Liver (tissue), 9 donors: Measurements from ENCODE around the gene CFAP221. TPM values are rescaled to one million over a fixed set of nuclear protein-coding genes. Genes with fewer than 3 reads are reported as not detected.

Experiments used
- DNase-seq: peaks from one replicate; pipeline ENCODE4 v3.0.0-alpha.2; 2017; ENCODE audit warnings: low spot score
- H3K27ac ChIP-seq, 2 donors: one replicate each; pipeline ENCODE4 v1.7.0; 2013; ENCODE audit warnings: inconsistent platforms in 2 of 2, low read length in 2 of 2, control low read depth in 1 of 2, low read depth in 1 of 2, mild to moderate bottlenecking in 1 of 2
- H3K27me3 ChIP-seq, 4 donors: one replicate each; pipeline versions ENCODE4 v1.6.1 to v1.7.0; 2013; ENCODE audit warnings: low read length in 3 of 4, inconsistent platforms in 1 of 4, mild to moderate bottlenecking in 1 of 4, moderate library complexity in 1 of 4; ENCODE audit not compliant: control insufficient read depth in 4 of 4, insufficient read depth in 4 of 4
- H3K36me3 ChIP-seq, 4 donors: one replicate each; pipeline versions ENCODE4 v1.6.1 to v1.7.0; 2013; ENCODE audit warnings: low read length in 3 of 4, mild to moderate bottlenecking in 3 of 4, low read depth in 1 of 4, moderate library complexity in 1 of 4; ENCODE audit not compliant: control insufficient read depth in 4 of 4, insufficient read depth in 3 of 4
- H3K4me1 ChIP-seq, 4 donors: one replicate each; pipeline versions ENCODE4 v1.6.1 to v1.7.0; 2013; ENCODE audit warnings: low read length in 3 of 4, mild to moderate bottlenecking in 3 of 4, moderate library complexity in 1 of 4; ENCODE audit not compliant: control insufficient read depth in 4 of 4, insufficient read depth in 4 of 4
- H3K4me3 ChIP-seq, 3 donors: one replicate each; pipeline versions ENCODE4 v1.6.1 to v1.7.0; 2013; ENCODE audit warnings: low read length in 3 of 3, control low read depth in 1 of 3, low read depth in 1 of 3, mild to moderate bottlenecking in 1 of 3
- H3K9ac ChIP-seq, 2 donors: one replicate each; pipeline ENCODE4 v1.7.0; 2013; ENCODE audit warnings: low read length in 2 of 2, mild to moderate bottlenecking in 2 of 2, moderate library complexity in 2 of 2, control low read depth in 1 of 2, low read depth in 1 of 2
- H3K9me3 ChIP-seq, 4 donors: one replicate each; pipeline versions ENCODE4 v1.6.1 to v1.7.0; 2013; ENCODE audit warnings: low read length in 3 of 4; ENCODE audit not compliant: control insufficient read depth in 4 of 4
- ATF3 ChIP-seq: IDR thresholded peaks from 2 replicates; pipeline ENCODE4 v1.6.1; 2016; ENCODE audit warnings: antibody characterized with exemption
- EGR1 ChIP-seq, 2 donors: IDR thresholded peaks; 2 replicates each; pipeline ENCODE4 v1.6.1; 2016 to 2018; ENCODE audit warnings: antibody characterized with exemption in 2 of 2, low read depth in 2 of 2
- FOXA1 ChIP-seq: IDR thresholded peaks from 2 replicates; pipeline ENCODE4 v1.6.1; 2016; ENCODE audit warnings: antibody characterized with exemption
- FOXA2 ChIP-seq: IDR thresholded peaks from 2 replicates; pipeline ENCODE4 v1.6.1; 2016; ENCODE audit warnings: antibody characterized with exemption
- GABPA ChIP-seq, 2 donors: IDR thresholded peaks in 1 of 2; conservative IDR thresholded peaks in 1 of 2; 2 replicates each; pipeline ENCODE4 v1.6.1; 2016; ENCODE audit warnings: antibody characterized with exemption in 2 of 2, mild to moderate bottlenecking in 1 of 2, moderate library complexity in 1 of 2
- HNF4A ChIP-seq, 2 donors: conservative IDR thresholded peaks; 2 replicates each; pipeline ENCODE4 v1.6.1; 2016; ENCODE audit warnings: antibody characterized with exemption in 2 of 2, mild to moderate bottlenecking in 2 of 2
- HNF4G ChIP-seq: IDR thresholded peaks from 2 replicates; pipeline ENCODE4 v1.6.1; 2016; ENCODE audit warnings: antibody characterized with exemption
- JUND ChIP-seq, 2 donors: IDR thresholded peaks; 2 replicates each; pipeline ENCODE4 v1.6.1; 2016; ENCODE audit warnings: antibody characterized with exemption in 2 of 2
- MAX ChIP-seq: IDR thresholded peaks from 2 replicates; pipeline ENCODE4 v1.6.1; 2016; ENCODE audit warnings: antibody characterized with exemption
- NR2F2 ChIP-seq: IDR thresholded peaks from 2 replicates; pipeline ENCODE4 v1.6.1; 2016; ENCODE audit warnings: antibody characterized with exemption
- RAD21 ChIP-seq, 2 donors: IDR thresholded peaks; 2 replicates each; pipeline ENCODE4 v1.6.1; 2016; ENCODE audit warnings: antibody characterized with exemption in 2 of 2, mild to moderate bottlenecking in 2 of 2
- REST ChIP-seq: IDR thresholded peaks from 2 replicates; pipeline ENCODE4 v1.6.1; 2016; ENCODE audit warnings: antibody characterized with exemption, mild to moderate bottlenecking
- RXRA ChIP-seq, 2 donors: IDR thresholded peaks; 2 replicates each; pipeline ENCODE4 v1.6.1; 2017 to 2018; ENCODE audit warnings: antibody characterized with exemption in 2 of 2, mild to moderate bottlenecking in 1 of 2
- SP1 ChIP-seq: IDR thresholded peaks from 2 replicates; pipeline ENCODE4 v1.6.1; 2018; ENCODE audit warnings: antibody characterized with exemption, mild to moderate bottlenecking
- TAF1 ChIP-seq: conservative IDR thresholded peaks from 2 replicates; pipeline ENCODE4 v1.6.1; 2016; ENCODE audit warnings: antibody characterized with exemption, mild to moderate bottlenecking
- YY1 ChIP-seq: IDR thresholded peaks from 2 replicates; pipeline ENCODE4 v1.6.1; 2016; ENCODE audit warnings: antibody characterized with exemption, mild to moderate bottlenecking
- ZBTB33 ChIP-seq: IDR thresholded peaks from 2 replicates; pipeline ENCODE4 v1.6.1; 2016; ENCODE audit warnings: antibody characterized with exemption
- WGBS: extraction: QIAGEN DNeasy Blood & Tissue Kit; methylation state at CpG from one replicate; pipeline ENCODE4 v1.1.7; 2013; 5-methylcytosine and 5-hydroxymethylcytosine counted together
- polyA plus RNA-seq, 2 donors: library from polyadenylated mRNA; stranded (reverse) in 1 of 2; unstranded in 1 of 2; fragments of 200-250 nt in 1 of 2; fragments of >200 nt in 1 of 2; fragmentation: Nextera tagmentation in 1 of 2; extraction: Ambion mirVana in 1 of 2; gene quantifications; one replicate each; pipeline versions ENCODE4 v1.2.1 to v1.2.3, GENCODE V29; 2013 to 2015
- total RNA-seq, 2 donors: library from RNA; depleted of rRNA; stranded (reverse); fragments of >200 nt; gene quantifications; one replicate each; pipeline ENCODE4 v1.2.3, GENCODE V29; 2014
- donor health status: healthy.
- donor health status: healthy.
- donor health status: healthy.
- donor health status: healthy.
- donor health status: healthy.

Gene CFAP221
- total and polyA plus RNA-seq, 4 donors = 0.23 to 3.1 (median 1.2) TPM

- H3K4me3 ChIP-seq = peak overlapping the region; percentile 50 to 80 (median 70)
- H3K4me1 ChIP-seq = peaks cover 3 to 27% (median 10%) of the 10 kb centered on the region in 4 donors
- no peaks in the 10 kb centered on the region for H3K27me3 ChIP-seq
- H3K9me3 ChIP-seq = no peaks in the 10 kb centered on the region
- TF ChIP-seq JUND (IDR thresholded peaks at IDR 0.05) (no peak), FOXA1 (no peak), HNF4A (conservative IDR thresholded peaks at IDR 0.05) (peak in 1 of 2 donors; percentile 3), NR2F2 (no peak)
- H3K9ac ChIP-seq = peak overlapping the region; percentile 68 to 73
- H3K36me3 ChIP-seq = peaks cover 3 to 6% (median 4%) of the 10 kb centered on the region in 4 donors
- no peak for DNase-seq
- peak overlapping the region; percentile 75 to 88 for H3K27ac ChIP-seq
- 2% methylated on average over 9 of the region's 9 CpGs for WGBS
These were observed 135.2 kb downstream of the CFAP221 start for GRCh38 chr2:119679526-119679837.

GRCh38 chr2:119679846-119680245, 135.6 kb downstream of the CFAP221 start:
- 58% methylated on average over 2 of the region's 2 CpGs for WGBS
- Histone ChIP-seq H3K9me3 (no peaks in the 10 kb centered on the region), H3K9ac (peak overlapping the region in 1 of 2 donors; percentile 68), H3K36me3 (peaks cover 3 to 6% (median 4%) of the 10 kb centered on the region in 4 donors), H3K27me3 (no peaks in the 10 kb centered on the region), H3K4me1 (peaks cover 3 to 27% (median 10%) of the 10 kb centered on the region in 4 donors), H3K27ac (peak overlapping the region in 1 of 2 donors; percentile 75), H3K4me3 (peak overlapping the region; percentile 50 to 80 (median 70))
- no peak for DNase-seq
- TF ChIP-seq REST (no peak), ATF3 (no peak), HNF4A (conservative IDR thresholded peaks at IDR 0.05) (no peak), NR2F2 (no peak), YY1 (no peak), RXRA (IDR thresholded peaks at IDR 0.05) (no peak)

GRCh38 chr2:119680457-119681202, 136.4 kb downstream of the CFAP221 start:
- H3K4me1 ChIP-seq = peaks cover 3 to 27% (median 10%) of the 10 kb centered on the region in 4 donors
- no peak overlapping the region for H3K27ac ChIP-seq
- no peaks in the 10 kb centered on the region for H3K27me3 ChIP-seq
- H3K9me3 ChIP-seq = no peaks in the 10 kb centered on the region
- peaks cover 3 to 6% (median 4%) of the 10 kb centered on the region in 4 donors for H3K36me3 ChIP-seq
- 97% methylated on average over 13 of the region's 13 CpGs for WGBS
- no peak for DNase-seq
- no peak overlapping the region for H3K9ac ChIP-seq
- no peak overlapping the region for H3K4me3 ChIP-seq
- TF ChIP-seq TAF1 = no peak
- TF ChIP-seq HNF4G = no peak
- TF ChIP-seq JUND (IDR thresholded peaks at IDR 0.05) = no peak
- TF ChIP-seq FOXA1 = no peak
- no peak for TF ChIP-seq SP1
- no peak for TF ChIP-seq EGR1 (IDR thresholded peaks at IDR 0.05; ENCODE audit: low read depth in 2 of 2)
- TF ChIP-seq YY1 = no peak
- no peak for TF ChIP-seq FOXA2
- TF ChIP-seq NR2F2 = no peak
- TF ChIP-seq ZBTB33 = no peak
- no peak for TF ChIP-seq GABPA (IDR thresholded peaks at IDR 0.05 in 1 of 2, conservative IDR thresholded peaks at IDR 0.05 in 1 of 2)
- TF ChIP-seq RAD21 (IDR thresholded peaks at IDR 0.05) = no peak
- TF ChIP-seq MAX = no peak
- no peak for TF ChIP-seq REST
- no peak for TF ChIP-seq ATF3
